Measurements from ENCODE around the gene DGLUCY. TPM values are rescaled to one million over a fixed set of nuclear protein-coding genes. Genes with fewer than 3 reads are reported as not detected.
"Not testable (repeated sequence)": the region's sequence is repeated elsewhere in the genome, so short reads cannot be mapped to it uniquely, and the experiment has no call there.

The DGLUCY gene
- total and polyA plus RNA-seq, 7 donors = 20.4 to 135 (median 77.5) TPM

DNA sequence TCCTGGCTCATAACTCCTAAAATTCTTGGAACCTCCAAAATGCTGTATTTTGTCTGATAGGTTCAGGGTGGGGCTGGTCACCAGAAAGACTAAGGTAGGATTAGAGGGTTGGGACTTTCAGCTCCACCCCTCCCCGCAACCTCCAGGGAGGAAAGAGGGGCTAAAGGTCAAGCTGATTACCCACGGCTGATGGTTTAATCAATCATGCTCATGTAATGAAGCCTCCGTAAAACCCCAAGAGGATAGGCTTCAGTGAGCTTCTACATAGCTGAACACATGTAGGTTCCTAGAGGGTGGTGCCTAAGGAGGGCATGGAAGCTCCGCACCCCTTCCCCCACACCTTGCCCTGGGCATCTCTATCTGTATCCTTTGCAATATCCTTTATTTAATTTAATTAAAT lies 60.0 kb downstream of the DGLUCY start:
- H3K27me3 ChIP-seq (ENCODE audit: insufficient read depth in 3 of 3, low read length in 2 of 3) = no peaks in the 10 kb centered on the region
- TF ChIP-seq, protein P1, sequence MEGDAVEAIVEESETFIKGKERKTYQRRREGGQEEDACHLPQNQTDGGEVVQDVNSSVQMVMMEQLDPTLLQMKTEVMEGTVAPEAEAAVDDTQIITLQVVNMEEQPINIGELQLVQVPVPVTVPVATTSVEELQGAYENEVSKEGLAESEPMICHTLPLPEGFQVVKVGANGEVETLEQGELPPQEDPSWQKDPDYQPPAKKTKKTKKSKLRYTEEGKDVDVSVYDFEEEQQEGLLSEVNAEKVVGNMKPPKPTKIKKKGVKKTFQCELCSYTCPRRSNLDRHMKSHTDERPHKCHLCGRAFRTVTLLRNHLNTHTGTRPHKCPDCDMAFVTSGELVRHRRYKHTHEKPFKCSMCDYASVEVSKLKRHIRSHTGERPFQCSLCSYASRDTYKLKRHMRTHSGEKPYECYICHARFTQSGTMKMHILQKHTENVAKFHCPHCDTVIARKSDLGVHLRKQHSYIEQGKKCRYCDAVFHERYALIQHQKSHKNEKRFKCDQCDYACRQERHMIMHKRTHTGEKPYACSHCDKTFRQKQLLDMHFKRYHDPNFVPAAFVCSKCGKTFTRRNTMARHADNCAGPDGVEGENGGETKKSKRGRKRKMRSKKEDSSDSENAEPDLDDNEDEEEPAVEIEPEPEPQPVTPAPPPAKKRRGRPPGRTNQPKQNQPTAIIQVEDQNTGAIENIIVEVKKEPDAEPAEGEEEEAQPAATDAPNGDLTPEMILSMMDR (IDR thresholded peaks at IDR 0.05) = no peak
- peaks cover 2 to 58% of the 10 kb centered on the region in 2 donors for H3K36me3 ChIP-seq (ENCODE audit: insufficient read depth in 1 of 2, low read depth in 1 of 2)
- no peak overlapping the region for H3K4me3 ChIP-seq
- no peak overlapping the region for H3K27ac ChIP-seq
- no peaks in the 10 kb centered on the region for H3K9me3 ChIP-seq
- no peak for DNase-seq
- intact Hi-C loops (cut with DNase I) = loop anchor here (1.0 to 5.0 kb wide), 4 partner anchors 37 to 271 kb away; partner anchors contain the start of gene RPS6KA5 (in 1 of the 2)
- 80 to 85% (median 82%) methylated on average over 4 of the region's 4 CpGs for WGBS, 3 donors
- peaks cover 28% of the 10 kb centered on the region for H3K4me1 ChIP-seq
- no peak for ATAC-seq

DNA sequence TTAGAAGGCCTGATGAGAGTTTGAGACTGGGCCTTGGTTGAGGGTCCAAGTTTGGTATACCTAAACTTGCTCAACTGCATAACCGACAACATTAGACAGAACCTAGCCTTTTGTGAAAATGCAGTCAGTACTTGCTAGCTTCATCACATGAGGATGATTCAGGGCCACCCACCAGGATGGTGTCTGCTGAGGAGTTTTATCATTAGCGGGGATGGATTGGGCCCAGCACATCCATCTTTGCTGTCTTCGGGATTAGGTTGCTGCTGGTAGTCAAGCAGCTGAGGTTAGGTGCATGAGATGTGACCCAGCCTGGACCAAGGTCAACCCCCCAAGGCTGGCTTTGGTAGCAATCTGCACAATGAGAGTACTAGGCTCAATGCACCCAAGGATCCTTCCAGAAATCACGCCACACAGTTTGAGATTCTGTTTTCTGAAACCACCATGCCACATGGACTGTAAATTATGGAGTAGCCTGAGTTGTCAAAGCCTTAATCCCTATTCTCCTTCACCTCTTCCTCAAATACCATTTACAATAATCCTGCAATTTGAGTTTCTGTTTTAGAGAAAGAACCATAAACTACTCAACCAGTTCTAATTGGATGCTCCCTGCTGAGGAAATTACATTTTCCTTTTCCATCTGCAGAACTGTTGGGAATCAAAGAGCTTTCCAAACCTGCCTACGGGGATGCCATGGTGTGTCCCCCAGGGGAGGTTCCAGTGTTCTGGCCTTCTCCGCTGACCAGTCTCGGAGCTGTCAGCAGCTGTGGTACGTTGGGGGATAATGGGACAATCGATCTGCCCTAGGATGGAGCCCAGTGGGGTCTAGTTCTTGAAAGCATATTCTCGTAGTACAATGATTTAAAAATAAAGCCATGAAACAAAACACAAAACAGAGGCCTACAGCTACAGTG lies 61.7 kb downstream of the DGLUCY start:
- ATAC-seq = no peak
- no peak for DNase-seq
- TF ChIP-seq, protein P1 (IDR thresholded peaks at IDR 0.05) = no peak
- intact Hi-C loops (cut with DNase I) = loop anchor here (2.0 to 5.0 kb wide), 2 partner anchors 111 to 112 kb away; no protein-coding TSS in a partner anchor
- no peaks in the 10 kb centered on the region for H3K27me3 ChIP-seq (ENCODE audit: insufficient read depth in 3 of 3, low read length in 2 of 3)
- H3K9me3 ChIP-seq = no peaks in the 10 kb centered on the region
- H3K27ac ChIP-seq = no peak overlapping the region
- H3K4me3 ChIP-seq = no peak overlapping the region
- peaks cover 19% of the 10 kb centered on the region for H3K4me1 ChIP-seq
- peaks cover 2 to 69% of the 10 kb centered on the region in 2 donors for H3K36me3 ChIP-seq (ENCODE audit: insufficient read depth in 1 of 2, low read depth in 1 of 2)
- 88 to 91% (median 89%) methylated on average over 10 of the region's 10 CpGs for WGBS, 3 donors

DNA sequence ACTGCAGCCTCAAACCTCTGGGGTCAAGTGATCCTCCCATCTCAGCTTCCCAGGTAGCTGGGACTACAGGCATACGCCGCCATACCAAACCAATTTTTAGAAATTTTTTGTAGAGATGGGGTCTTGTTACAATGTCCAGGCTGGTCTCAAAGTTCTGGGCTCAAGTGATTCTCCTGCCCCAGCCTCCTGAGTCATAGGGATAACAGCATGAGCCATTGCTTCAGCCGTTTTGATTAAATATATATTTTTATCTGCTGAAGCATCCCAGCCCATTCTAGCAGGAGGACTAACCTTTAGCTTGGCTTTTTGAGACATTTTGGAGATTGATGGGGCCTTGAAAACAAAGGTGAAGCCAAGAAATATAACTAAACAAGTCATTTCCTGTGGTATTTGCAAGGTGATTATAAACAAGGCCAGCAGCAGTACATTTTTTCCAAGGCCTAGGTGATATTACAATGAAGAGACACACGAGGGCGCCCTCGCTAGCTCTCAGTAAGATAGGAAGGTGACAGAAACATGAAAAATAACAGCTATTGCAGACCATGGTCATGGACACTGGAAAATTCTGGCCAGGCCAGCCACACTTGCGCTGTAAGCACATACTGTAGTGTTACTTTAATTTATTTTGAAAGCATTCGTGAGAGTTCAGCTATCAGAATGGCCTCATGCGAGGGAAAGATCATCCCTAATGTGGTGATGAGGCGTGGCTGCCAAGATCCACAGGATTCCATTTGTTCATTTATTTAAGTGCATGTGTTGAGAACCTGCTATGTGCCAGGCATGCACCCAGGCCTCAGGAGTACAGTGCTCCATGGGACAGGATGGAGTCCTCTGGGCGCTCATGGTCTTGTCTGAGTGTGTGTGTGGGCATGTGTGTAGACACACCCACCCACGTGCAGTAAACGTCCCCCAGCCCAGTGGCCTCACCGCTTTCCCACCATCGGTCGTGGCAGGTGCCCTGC lies 63.5 kb downstream of the DGLUCY start:
- Histone ChIP-seq H3K27ac (no peak overlapping the region), H3K27me3 (ENCODE audit: insufficient read depth in 3 of 3, low read length in 2 of 3) (no peaks in the 10 kb centered on the region), H3K36me3 (ENCODE audit: insufficient read depth in 1 of 2, low read depth in 1 of 2) (peaks cover 2 to 87% of the 10 kb centered on the region in 2 donors), H3K4me1 (peaks cover under 1% of the 10 kb centered on the region), H3K4me3 (no peak overlapping the region), H3K9me3 (no peaks in the 10 kb centered on the region)
- TF ChIP-seq, protein P1 (IDR thresholded peaks at IDR 0.05) = peak; percentile 70
- WGBS, 3 donors = 74 to 76% (median 75%) methylated on average over 16 of the region's 16 CpGs
- DNase-seq (peak; percentile 44 to 61), ATAC-seq (peak; percentile 29 to 59 (median 46))
- intact Hi-C loops (cut with DNase I) = loop anchor here (2.0 to 5.0 kb wide), 2 partner anchors 109 to 110 kb away; no protein-coding TSS in a partner anchor

DNA sequence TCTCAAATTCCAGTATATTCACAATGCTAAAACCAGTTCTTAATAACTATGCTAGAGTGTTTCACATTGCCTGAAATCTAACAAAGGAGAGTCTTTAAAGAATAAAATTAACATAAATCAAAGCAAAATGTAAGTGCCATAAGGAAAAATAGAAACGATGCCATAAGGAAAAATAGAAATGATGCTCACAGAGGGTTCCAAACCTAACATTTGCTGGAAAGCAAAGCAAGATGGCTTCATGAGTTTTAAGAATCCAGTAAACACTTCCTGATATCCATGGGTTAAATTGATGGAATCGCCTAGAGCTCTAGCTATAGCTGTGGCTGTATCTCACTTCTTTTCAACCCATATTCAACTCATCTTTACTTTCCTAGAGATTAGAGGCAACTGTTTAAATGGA lies 66.7 kb downstream of the DGLUCY start:
- WGBS, 3 donors = 79 to 88% (median 87%) methylated on average over 2 of the region's 2 CpGs
- Histone ChIP-seq H3K36me3 (ENCODE audit: insufficient read depth in 1 of 2, low read depth in 1 of 2) (peaks cover 5 to 94% of the 10 kb centered on the region in 2 donors), H3K27me3 (ENCODE audit: insufficient read depth in 3 of 3, low read length in 2 of 3) (no peaks in the 10 kb centered on the region), H3K9me3 (no peaks in the 10 kb centered on the region), H3K27ac (no peak overlapping the region), H3K4me1 (no peaks in the 10 kb centered on the region), H3K4me3 (no peak overlapping the region)
- no peak for ATAC-seq
- TF ChIP-seq, protein P1 (IDR thresholded peaks at IDR 0.05) = no peak
- DNase-seq = no peak
- intact Hi-C loops (cut with DNase I) = no loop called here

DNA sequence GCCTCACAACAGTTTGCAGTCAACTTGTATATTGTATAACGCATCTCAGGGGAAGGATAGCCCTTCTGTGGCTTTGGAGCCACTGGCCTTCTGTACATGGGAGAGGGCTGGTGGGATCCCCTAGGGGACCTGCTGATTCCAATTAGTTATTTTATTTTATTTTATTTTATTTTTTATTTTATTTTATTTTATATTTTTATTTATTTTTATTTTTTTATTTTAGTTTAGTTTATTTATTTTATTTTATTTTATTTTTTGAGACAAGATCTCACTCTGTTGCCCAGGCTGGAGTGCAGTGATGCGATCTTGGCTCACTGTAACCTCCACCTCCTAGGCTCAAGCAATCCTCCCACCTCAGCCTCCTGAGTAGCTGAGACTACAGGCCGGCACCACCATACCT lies 68.9 kb downstream of the DGLUCY start:
- H3K27me3 ChIP-seq (ENCODE audit: insufficient read depth in 3 of 3, low read length in 2 of 3); intact Hi-C loops (cut with DNase I); H3K27ac ChIP-seq; ATAC-seq; H3K9me3 ChIP-seq; H3K4me1 ChIP-seq; H3K4me3 ChIP-seq; DNase-seq: not testable (repeated sequence)
- H3K36me3 ChIP-seq (ENCODE audit: insufficient read depth in 1 of 2, low read depth in 1 of 2) = peaks cover 5 to 96% of the 10 kb centered on the region in 2 donors
- WGBS, 3 donors = 95 to 96% (median 96%) methylated on average over 3 of the region's 3 CpGs
